K562 (cell line): Measurements from ENCODE around the gene TCF25. TPM values are rescaled to one million over a fixed set of nuclear protein-coding genes. Genes with fewer than 3 reads are reported as not detected.

Experiments used
- CBX2 ChIP-seq: fragments of 200-600 bp; sonication (generic); IDR thresholded peaks from one replicate; pipeline ENCODE4 v1.6.1; 2012; ENCODE audit warnings: mild to moderate bottlenecking, low read length, inconsistent platforms; ENCODE audit not compliant: insufficient read depth, poor library complexity, severe bottlenecking
- CCNT2 ChIP-seq: IDR thresholded peaks from 2 replicates; pipeline ENCODE4 v1.6.1; 2011; ENCODE audit warnings: borderline replicate concordance, low read depth, mild to moderate bottlenecking, moderate library complexity, mixed read lengths, low read length; ENCODE audit not compliant: insufficient read length; ENCODE audit errors: extremely low read depth
- CHD1 ChIP-seq: fragments of 200-600 bp; sonication (generic); IDR thresholded peaks from one replicate; pipeline ENCODE4 v1.6.1; 2012; ENCODE audit warnings: mild to moderate bottlenecking, moderate library complexity, low read length, inconsistent platforms
- DACH1 ChIP-seq: fragments of 450-650 bp; IDR thresholded peaks from 2 replicates; pipeline ENCODE4 v1.6.1; 2018; ENCODE audit not compliant: partially characterized antibody
- E2F5 ChIP-seq: sonication (generic); formaldehyde crosslinking; IDR thresholded peaks from 2 replicates; pipeline ENCODE4 v1.8.0; 2022; ENCODE audit warnings: mild to moderate bottlenecking, missing genetic modification reagents
- ETV1 ChIP-seq: fragments of 450-650 bp; conservative IDR thresholded peaks from 2 replicates; pipeline ENCODE4 v1.6.1; 2016; ENCODE audit warnings: missing genetic modification characterization, control low read depth, low read depth, missing compliant biosample characterization
- EWSR1 ChIP-seq: fragments of 450-650 bp; IDR thresholded peaks from 2 replicates; pipeline ENCODE4 v1.6.1; 2018; ENCODE audit warnings: borderline replicate concordance, mild to moderate bottlenecking, low read depth, moderate library complexity; ENCODE audit not compliant: partially characterized antibody
- MNT ChIP-seq, 2 experiments: fragments of 450-650 bp; conservative IDR thresholded peaks; 2 replicates each; pipeline ENCODE4 v1.6.1; 2017; ENCODE audit warnings: mild to moderate bottlenecking in 2 of 2, moderate library complexity in 2 of 2
- NCOA6 ChIP-seq: fragments of 450-650 bp; IDR thresholded peaks from 2 replicates; pipeline ENCODE4 v1.6.1; 2017; ENCODE audit warnings: mild to moderate bottlenecking
- NR0B1 ChIP-seq: fragments of 450-650 bp; IDR thresholded peaks from one replicate; pipeline ENCODE4 v1.6.1; 2018; ENCODE audit warnings: mild to moderate bottlenecking, moderate library complexity; ENCODE audit not compliant: partially characterized antibody
- NR2C2 ChIP-seq, 2 experiments: fragments of 200-800 bp in 1 of 2; sonication (Bioruptor generic) in 1 of 2; sonication (generic) in 1 of 2; formaldehyde crosslinking in 1 of 2; IDR thresholded peaks; 2 replicates each; pipeline versions ENCODE4 v1.6.1 to v1.8.0; 2016 to 2022; ENCODE audit warnings: mild to moderate bottlenecking in 1 of 2, missing compliant biosample characterization in 1 of 2, missing genetic modification characterization in 1 of 2, missing genetic modification reagents in 1 of 2
- POU5F1 ChIP-seq: fragments of 150-350 bp; IDR thresholded peaks from 2 replicates; pipeline ENCODE4 v1.6.1; 2014; ENCODE audit warnings: borderline replicate concordance, low read length, low read depth, mild to moderate bottlenecking; ENCODE audit not compliant: partially characterized antibody
- RBM34 ChIP-seq: fragments of 200-400 bp; formaldehyde crosslinking; IDR thresholded peaks from 2 replicates; pipeline ENCODE4 v1.6.1; 2018; ENCODE audit warnings: low read length, borderline replicate concordance; ENCODE audit not compliant: insufficient read depth
- RBM39 ChIP-seq: fragments of 200-400 bp; formaldehyde crosslinking; optimal IDR thresholded peaks from 2 replicates; pipeline ENCODE3; 2018; ENCODE audit warnings: low read depth, low read length
- RFX5 ChIP-seq: IDR thresholded peaks from 2 replicates; pipeline ENCODE4 v1.6.1; 2011; ENCODE audit warnings: low read depth, mild to moderate bottlenecking, improper control_type of control experiment, low read length
- RNF2 ChIP-seq: sonication (generic); IDR thresholded peaks from 2 replicates; pipeline ENCODE4 v1.6.1; 2016
- SETDB1 ChIP-seq: IDR thresholded peaks from one replicate; pipeline ENCODE4 v1.6.1; 2012; ENCODE audit warnings: low read length, control low read depth, inconsistent platforms
- SP1 ChIP-seq: sonication (generic); formaldehyde crosslinking; IDR thresholded peaks from 2 replicates; pipeline ENCODE4 v1.8.1; 2022; ENCODE audit warnings: mild to moderate bottlenecking, missing genetic modification reagents
- SPI1 ChIP-seq: IDR thresholded peaks from 2 replicates; pipeline ENCODE4 v1.6.1; 2011; ENCODE audit warnings: low read depth, low read length, control low read depth, borderline replicate concordance
- TEAD2 ChIP-seq: fragments of 450-650 bp; IDR thresholded peaks from 2 replicates; pipeline ENCODE4 v1.6.1; 2016; ENCODE audit warnings: missing genetic modification characterization, control low read depth, missing compliant biosample characterization
- ZFP91 ChIP-seq: sonication (generic); formaldehyde crosslinking; IDR thresholded peaks from 2 replicates; pipeline ENCODE4 v1.8.0; 2022; ENCODE audit warnings: mild to moderate bottlenecking, missing genetic modification reagents
- ZNF311 ChIP-seq: fragments of 250-450 bp; sonication (Bioruptor Pico); IDR thresholded peaks from 2 replicates; pipeline ENCODE4 v1.4.0; 2020; ENCODE audit warnings: mild to moderate bottlenecking, moderate library complexity
- polyA plus RNA-seq, 8 experiments: library from polyadenylated mRNA; depleted of rRNA in 4 of 8; stranded (reverse) in 5 of 8; unstranded in 3 of 8; fragments of >200 nt; fragmentation: Nextera tagmentation in 2 of 8; fragmentation: Illumina TruSeq in 1 of 8; extraction: Ambion mirVana in 2 of 8; extraction: Trizol in 1 of 8; gene quantifications; 2 replicates each; pipeline versions ENCODE4 v1.2.1 to v1.2.3, GENCODE V29; 2011 to 2014; ENCODE audit warnings: inconsistent platforms in 1 of 8, missing spikeins in 1 of 8
- total RNA-seq, 7 experiments: library from RNA; depleted of rRNA in 6 of 7; stranded (reverse); fragments of >200 nt in 6 of 7; fragmentation: Illumina TruSeq in 2 of 7; extraction: Trizol in 2 of 7; gene quantifications; 2 replicates each; pipeline versions ENCODE4 v1.2.1 to v1.2.3, GENCODE V29; 2011 to 2021; ENCODE audit warnings: low replicate concordance in 1 of 7

Gene TCF25
- total and polyA plus RNA-seq, 9 of the 15 experiments (the other 6 are each of a cell fraction or from before 2014, with no cell fraction given) = 9.0 to 154 (median 83.8) TPM

GRCh38 chr16:89921702-89922476 lies 48.5 kb downstream of the TCF25 start (continued):
- TF ChIP-seq ZFP91 (CRISPR knock-in tag) = no peak
- TF ChIP-seq DACH1 = no peak
- TF ChIP-seq E2F5 (CRISPR knock-in tag) = no peak
- no peak for TF ChIP-seq CBX2
- 0 out of 2 replicates have a peak, but pooled peaks have one; percentile 0 for TF ChIP-seq SPI1
- 0 out of 2 replicates have a peak, but pooled peaks have one; percentile 29 for TF ChIP-seq ZNF311 (CRISPR knock-in tag)
- peak; percentile 27; the same call in 1 of the 2 replicates for TF ChIP-seq ETV1 (tag)
- no peak for TF ChIP-seq NR2C2 (CRISPR knock-in tag; IDR thresholded peaks at IDR 0.05)
- TF ChIP-seq NR2C2 (tag; IDR thresholded peaks at IDR 0.05) = no peak
- TF ChIP-seq RNF2 = no peak
- 0 out of 2 replicates have a peak, but pooled peaks have one; percentile 0 for TF ChIP-seq SP1 (CRISPR knock-in tag)
- TF ChIP-seq NCOA6 = no peak
- no peak for TF ChIP-seq NR0B1
- no peak for TF ChIP-seq SETDB1
- no peak for TF ChIP-seq TEAD2 (tag)
- TF ChIP-seq CCNT2 = peak; percentile 3
- TF ChIP-seq EWSR1 = no peak
- no peak for TF ChIP-seq RBM34
- TF ChIP-seq MNT (conservative IDR thresholded peaks at IDR 0.05) = 0 out of 4 replicates have a peak, but pooled peaks have one; percentile 18 to 27
- no peak for TF ChIP-seq CHD1
- peak; percentile 69 for TF ChIP-seq RBM39
- TF ChIP-seq RFX5 = no peak
- no peak for TF ChIP-seq POU5F1
